Activated CD8-positive, alpha-beta memory T cell treated with anti-CD3 and anti-CD28 coated beads for 36 hours (primary cell): ENCODE data around the gene OR2T5. TPM values are rescaled to one million over a fixed set of nuclear protein-coding genes. Genes with fewer than 3 reads are reported as not detected.
"Not testable (repeated sequence)": the region's sequence is repeated elsewhere in the genome, so short reads cannot be mapped to it uniquely, and the experiment has no call there.

Source experiments
- CTCF ChIA-PET: fragments of 350-600 bp; sonication (Branson Sonifier 250); formaldehyde crosslinking; loops from one replicate; lab custom pipeline; 2021; ENCODE audit warnings: antibody characterized with exemption; lab: Charles Lee
- POLR2A ChIA-PET: fragments of 350-600 bp; sonication (Branson Sonifier 250); formaldehyde crosslinking; loops from one replicate; lab custom pipeline; 2021; ENCODE audit warnings: antibody characterized with exemption; lab: Charles Lee
- total RNA-seq, 2 experiments: library from RNA; stranded (reverse); gene quantifications; one replicate each; pipeline ENCODE4 v1.2.3, GENCODE V29; 2021

The OR2T5 gene, protein sequence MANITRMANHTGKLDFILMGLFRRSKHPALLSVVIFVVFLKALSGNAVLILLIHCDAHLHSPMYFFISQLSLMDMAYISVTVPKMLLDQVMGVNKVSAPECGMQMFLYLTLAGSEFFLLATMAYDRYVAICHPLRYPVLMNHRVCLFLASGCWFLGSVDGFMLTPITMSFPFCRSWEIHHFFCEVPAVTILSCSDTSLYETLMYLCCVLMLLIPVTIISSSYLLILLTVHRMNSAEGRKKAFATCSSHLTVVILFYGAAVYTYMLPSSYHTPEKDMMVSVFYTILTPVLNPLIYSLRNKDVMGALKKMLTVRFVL
- not detected for total RNA-seq

- CTCF ChIA-PET, result not testable (repeated sequence)
Measured at GRCh38 chr1:248488289-248488688, at the start of gene OR2T5. OR2T5 (plus strand) TSS chr1:248488589; CDS start chr1:248488589, 0 bp downstream.

DNA sequence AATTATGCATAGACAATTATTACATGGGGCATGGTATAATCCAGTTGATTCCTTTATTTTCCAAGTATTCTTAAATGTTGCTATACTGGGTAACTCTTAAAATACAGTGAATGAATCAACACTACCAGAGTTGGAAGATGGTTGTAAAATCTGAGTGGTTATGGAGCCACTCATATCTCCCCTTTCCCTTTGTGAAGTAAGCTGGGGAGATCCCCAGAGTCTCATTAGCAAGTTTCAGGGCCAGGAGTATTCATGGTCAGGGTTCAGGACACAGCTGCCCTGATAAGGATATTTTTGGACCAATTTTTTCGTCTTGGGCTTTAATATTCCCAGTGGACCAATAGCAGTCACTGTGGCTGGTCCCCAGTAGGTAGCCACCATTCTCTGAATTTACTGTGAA lies 49.7 kb upstream of the OR2T5 start:
- CTCF ChIA-PET, POLR2A ChIA-PET: not testable (repeated sequence)

More at GRCh38 chr1:248488289-248488688, at the start of gene OR2T5:
- POLR2A ChIA-PET, result not testable (repeated sequence)

DNA sequence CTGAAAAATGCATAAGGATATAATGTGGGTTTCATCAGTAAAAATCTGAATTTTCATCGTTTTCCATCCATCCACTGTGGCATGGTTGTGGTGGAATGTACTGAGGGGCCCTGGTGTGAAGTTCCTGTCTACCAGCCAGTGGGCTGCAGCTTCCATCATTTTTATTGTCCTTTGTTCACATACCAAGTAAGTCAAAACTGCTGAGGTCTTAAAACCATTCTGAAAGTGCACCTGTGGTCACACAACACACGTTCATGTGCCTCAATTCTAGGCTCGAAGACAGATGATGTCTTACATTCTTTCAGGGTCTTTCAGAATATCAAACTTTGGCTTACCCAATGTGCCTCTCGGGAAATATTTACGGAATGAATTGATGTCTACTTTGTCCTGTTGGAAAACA lies 49.1 kb upstream of the OR2T5 start:
- POLR2A ChIA-PET, CTCF ChIA-PET: not testable (repeated sequence)

- POLR2A ChIA-PET, CTCF ChIA-PET: not testable (repeated sequence)
Measured at GRCh38 chr1:248442500-248443277, 45.7 kb upstream of the OR2T5 start.

GRCh38 chr1:248444603-248445002 lies 43.8 kb upstream of the OR2T5 start:
- CTCF ChIA-PET, POLR2A ChIA-PET: not testable (repeated sequence)

GRCh38 chr1:248445399-248445798 lies 43.0 kb upstream of the OR2T5 start, which contains the start of gene OR2T2:
OR2T2 (plus strand) TSS chr1:248445637; CDS start chr1:248452798, 7,161 bp downstream.
- POLR2A ChIA-PET, CTCF ChIA-PET: not testable (repeated sequence)

GRCh38 chr1:248448409-248449074 lies 39.8 kb upstream of the OR2T5 start:
- CTCF ChIA-PET, POLR2A ChIA-PET: not testable (repeated sequence)

- POLR2A ChIA-PET, CTCF ChIA-PET: not testable (repeated sequence)
Measured at GRCh38 chr1:248449821-248450465, 38.4 kb upstream of the OR2T5 start.

DNA sequence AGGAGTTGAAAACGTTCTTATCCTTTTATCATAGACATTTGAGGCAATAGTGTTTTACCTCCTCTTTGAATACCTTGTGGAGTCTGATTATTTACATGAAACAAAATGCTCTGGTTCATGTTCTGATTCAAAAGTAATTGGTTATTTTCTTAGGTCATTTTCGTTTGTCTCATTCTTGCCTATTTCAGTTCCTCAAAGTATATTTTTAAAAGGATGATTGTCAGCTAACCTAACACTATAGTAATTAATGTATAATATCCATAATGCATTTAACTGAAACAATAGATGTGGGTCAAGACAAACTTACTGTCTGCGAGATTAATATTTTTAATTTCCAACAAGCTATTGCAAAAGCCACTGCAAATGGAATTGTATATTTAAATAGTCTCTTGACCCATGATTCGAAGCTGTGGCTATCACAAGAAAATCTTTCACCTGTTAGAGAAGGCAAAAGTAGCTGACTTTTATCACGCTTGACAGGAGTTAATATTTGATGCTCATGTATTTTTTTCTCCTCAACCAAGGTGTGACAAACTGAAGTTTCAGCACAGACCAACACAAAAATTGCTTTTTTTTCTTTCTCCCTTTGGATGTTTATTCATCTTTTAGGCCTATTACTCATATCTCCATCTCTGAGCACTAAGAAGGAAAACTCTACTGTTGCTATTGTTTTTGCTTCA lies 37.8 kb upstream of the OR2T5 start:
- POLR2A ChIA-PET, CTCF ChIA-PET: not testable (repeated sequence)

GRCh38 chr1:248453619-248454018 lies 34.8 kb upstream of the OR2T5 start:
- CTCF ChIA-PET, POLR2A ChIA-PET: not testable (repeated sequence)

DNA sequence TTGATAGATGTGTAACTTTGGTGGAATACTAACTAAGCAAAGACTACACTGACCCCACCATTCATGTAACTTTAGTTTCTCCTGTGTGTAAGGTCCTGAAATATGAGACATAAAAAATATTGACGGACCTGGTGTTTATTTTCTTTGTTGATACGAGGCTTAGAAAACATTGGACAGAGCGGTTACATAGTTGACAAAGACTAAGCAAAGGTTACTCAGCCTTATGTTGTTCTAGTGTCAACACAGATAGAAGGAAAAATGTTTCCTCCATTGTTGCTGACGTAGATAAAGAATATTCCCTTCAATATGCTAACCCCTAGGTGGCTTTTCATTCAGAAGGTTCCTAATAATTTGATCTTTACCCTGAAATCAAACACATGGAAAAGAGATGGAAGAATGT lies 33.3 kb upstream of the OR2T5 start:
- POLR2A ChIA-PET, CTCF ChIA-PET: not testable (repeated sequence)

DNA sequence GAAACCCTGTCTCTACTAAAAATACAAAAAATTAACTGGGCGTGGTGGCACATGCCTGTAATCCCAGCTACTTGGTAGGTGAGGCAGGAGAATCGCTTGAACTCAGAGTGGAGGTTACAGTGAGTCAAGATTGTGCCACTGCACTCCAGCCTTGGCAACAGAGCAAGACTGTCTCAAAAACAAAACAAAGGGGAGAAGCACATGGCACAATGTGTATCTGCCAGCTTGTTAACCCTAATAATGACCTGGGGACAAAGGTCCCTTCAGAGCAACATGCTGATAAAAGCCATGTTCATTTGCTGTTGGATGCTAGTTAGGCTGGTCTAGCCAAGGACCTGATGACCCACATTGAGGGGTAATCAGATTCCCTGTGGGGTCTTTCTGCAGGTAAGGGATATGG lies 31.8 kb upstream of the OR2T5 start:
- CTCF ChIA-PET, POLR2A ChIA-PET: not testable (repeated sequence)

DNA sequence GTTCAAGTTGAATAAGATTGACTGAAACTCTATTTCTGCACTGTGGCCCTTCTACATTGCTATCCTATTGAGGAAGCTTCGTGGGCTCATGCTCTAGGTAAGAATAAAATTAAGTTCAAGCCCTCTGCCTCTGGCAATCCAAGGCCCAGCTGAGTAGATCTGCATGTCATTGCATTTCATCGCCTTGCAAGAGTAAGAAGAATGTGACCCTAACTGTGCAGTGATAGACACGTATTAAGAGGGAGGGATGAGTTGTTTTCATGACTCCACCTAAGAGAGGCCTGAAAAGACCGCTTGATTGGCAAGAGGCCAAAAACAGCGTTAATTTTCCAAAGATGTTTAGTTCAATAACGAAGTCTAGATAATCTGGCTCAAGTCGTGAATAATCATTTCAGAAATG lies 29.3 kb upstream of the OR2T5 start:
- CTCF ChIA-PET, POLR2A ChIA-PET: not testable (repeated sequence)

DNA sequence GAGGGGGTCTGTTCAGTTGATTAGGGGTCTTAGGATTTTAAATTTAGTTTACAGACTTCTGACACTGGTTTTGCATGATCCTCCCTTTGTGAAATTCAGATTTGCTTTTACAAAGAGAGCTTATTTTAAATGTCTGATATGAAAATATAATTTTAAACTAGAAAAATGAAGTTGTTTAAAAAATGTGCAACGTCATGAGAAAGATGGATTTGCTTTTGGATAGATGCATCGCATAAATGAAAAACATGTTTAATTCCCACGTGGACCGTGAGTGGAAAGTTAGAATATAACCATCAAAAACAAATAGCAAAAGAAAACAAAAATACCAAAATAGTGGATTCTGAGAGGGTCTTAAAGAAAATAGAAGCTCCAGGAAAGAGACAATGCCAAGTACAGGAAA lies 17.2 kb upstream of the OR2T5 start:
- CTCF ChIA-PET, result no interaction called here
- POLR2A ChIA-PET, result no interaction called here

DNA sequence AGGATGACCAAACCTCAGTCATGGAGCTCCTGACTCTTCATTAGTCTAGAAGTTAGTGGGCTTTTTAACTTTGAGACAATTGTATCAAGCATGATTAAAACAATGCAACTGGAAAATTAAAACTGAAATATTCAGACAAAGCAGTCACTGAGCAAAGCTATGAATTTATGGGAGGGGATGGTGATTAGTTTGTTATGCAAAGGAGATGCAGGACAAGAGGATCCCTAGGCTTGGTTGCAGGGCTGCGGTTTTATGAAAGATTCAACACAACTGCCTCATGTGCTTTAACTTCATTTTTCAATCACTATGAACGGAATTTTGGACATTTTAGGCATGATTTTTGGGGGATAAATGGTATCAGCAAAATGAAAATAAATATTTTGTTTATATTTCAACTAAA lies 16.3 kb upstream of the OR2T5 start:
- CTCF ChIA-PET, POLR2A ChIA-PET: not testable (repeated sequence)

DNA sequence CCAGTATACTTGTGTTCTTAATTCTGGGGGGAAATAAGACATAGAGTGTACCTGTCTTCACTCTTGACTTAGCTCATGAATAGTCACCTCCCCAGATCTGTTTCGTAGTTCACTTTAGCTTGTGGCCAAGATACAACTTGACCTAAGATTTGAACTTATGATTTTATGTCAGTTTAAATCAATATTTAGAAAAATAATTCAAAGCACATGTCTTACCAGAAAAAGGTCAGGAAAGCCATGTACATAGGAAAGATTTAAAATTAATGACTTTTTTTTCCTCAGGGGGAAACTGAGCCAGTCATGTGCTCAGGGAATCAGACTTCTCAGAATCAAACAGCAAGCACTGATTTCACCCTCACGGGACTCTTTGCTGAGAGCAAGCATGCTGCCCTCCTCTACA lies 15.3 kb upstream of the OR2T5 start, which contains the start of gene OR2T3:
OR2T3 (plus strand) TSS at position 301 of the 400 bp plus-strand sequence; CDS start at position 301, 0 bp downstream.
- POLR2A ChIA-PET, CTCF ChIA-PET: not testable (repeated sequence)

DNA sequence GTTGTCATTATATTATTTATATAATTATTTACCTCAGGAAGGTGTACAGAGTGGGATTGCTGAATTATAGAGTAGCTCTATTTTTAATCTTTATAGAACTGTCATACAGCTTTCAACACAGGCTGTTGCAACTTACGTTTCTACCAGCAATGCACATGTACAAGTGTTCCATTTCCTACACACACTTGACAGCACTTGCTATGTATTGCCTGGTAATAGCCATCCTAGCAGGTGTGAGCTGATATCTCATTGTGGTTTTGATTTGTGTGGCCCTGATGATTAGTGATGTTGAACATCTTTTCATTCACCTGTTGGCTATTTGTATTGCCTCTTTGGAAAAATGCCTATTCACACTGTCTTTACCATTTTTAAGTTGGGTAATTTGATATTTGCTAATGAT lies 12.7 kb upstream of the OR2T5 start:
- POLR2A ChIA-PET, CTCF ChIA-PET: not testable (repeated sequence)

DNA sequence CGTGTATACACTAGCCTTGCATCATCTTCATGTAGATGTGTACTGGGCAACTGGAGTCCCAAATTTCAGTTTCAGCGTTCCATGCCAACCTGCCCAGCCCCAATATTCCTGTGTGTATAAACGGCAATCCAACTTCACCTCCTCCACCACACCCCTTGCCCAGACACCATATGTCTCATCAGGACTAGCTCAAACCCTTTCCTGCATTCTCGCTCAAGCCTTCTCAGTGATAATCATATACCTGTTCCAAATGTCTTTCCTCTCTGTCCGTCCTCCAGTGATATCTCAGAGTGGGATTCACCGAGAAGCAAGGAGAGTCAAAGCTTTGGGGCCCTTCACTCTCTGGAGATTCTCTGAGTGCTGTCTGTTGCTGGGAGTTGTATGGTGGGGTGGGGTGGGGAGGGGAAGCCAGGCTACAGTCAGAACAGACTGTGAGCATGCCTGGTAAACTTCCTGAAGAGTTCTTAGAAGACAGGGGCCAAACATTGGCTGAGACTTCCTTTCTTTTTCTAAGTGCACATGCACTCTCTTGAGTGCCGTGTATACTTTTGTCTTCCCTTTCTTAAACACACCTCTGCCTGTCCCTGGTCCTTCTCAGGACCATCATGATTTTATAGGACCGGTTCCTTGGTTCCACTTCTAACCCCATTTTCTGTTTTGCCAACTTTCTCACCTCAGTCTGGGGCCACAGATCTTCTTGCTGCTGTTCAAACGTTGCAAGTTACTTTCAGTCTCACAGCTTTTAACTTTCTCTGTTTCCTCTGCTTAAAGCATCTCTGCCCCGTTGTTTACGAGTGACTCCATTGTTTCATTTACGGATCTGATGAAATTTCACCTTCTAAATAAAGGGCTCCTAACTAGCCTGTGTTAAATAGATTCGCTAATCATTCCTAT lies 6.5 kb upstream of the OR2T5 start:
- CTCF ChIA-PET, POLR2A ChIA-PET: not testable (repeated sequence)
